RCC 7860 (cell line): ENCODE data around the gene ADIPOQ.
A peak's percentile ranks its signal among the peaks of the same experiment; 100 is the strongest.
"Not testable (repeated sequence)": the region's sequence is repeated elsewhere in the genome, so short reads cannot be mapped to it uniquely, and the experiment has no call there.

ENCODE experiments used
- DNase-seq: peaks from one replicate; pipeline ENCODE4 v3.0.0-alpha.2; 2015; ENCODE audit warnings: low spot score
- FAIRE-seq: peaks from 2 replicates; lab custom pipeline; 2012; peaks lifted over from hg19 to GRCh38; lab: Jason Lieb, UNC

Gene ADIPOQ

GRCh38 chr3:186842426-186843038 is at the start of gene ADIPOQ:
TSS of gene ADIPOQ (plus strand) at chr3:186842710. CDS start at chr3:186853059, 10,349 bp downstream.
- DNase-seq = no peak
- FAIRE-seq = no peak

- FAIRE-seq = no peak
- DNase-seq = no peak
Observed at GRCh38 chr3:186798239-186798874, 44.2 kb upstream of the ADIPOQ start.

DNA sequence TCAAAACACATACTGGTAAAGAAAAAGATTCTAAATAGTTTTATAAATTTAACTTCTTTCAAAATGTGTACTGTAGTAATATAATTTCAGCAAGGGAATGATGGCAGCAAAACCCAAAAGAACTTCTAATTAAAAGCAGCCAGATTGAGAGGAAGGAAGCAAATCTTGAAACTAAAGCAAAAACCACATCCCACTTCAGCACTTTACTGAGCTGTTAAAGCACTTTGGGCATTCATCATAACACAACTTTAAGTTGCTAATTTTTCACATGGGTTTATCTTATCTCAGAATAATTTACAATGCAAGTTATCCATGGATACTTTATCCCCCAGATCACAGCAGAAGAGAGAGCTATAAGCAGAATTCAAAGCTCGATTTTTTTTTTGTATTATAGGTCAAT is 42.2 kb upstream of the ADIPOQ start:
- no peak for DNase-seq
- no peak for FAIRE-seq

DNA sequence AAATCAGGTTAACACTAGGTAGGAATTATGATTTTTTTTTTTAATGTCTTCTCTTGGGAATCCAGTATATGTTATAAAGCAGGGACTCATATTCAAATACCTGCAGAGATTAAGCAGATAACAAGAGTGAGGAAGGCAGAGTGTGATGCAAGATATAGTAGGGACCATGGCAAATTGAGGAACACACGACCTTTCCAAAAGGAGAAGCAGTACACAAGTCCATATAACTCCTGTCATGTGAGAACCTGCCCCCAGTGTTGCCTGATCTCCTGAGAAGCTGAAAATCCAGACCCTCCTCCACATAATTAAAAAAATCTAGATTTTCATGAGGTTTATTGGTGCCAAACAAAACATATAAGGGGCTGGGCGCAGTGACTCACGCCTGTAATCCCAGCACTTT is 39.8 kb upstream of the ADIPOQ start:
- no peak for DNase-seq
- FAIRE-seq = no peak

DNA sequence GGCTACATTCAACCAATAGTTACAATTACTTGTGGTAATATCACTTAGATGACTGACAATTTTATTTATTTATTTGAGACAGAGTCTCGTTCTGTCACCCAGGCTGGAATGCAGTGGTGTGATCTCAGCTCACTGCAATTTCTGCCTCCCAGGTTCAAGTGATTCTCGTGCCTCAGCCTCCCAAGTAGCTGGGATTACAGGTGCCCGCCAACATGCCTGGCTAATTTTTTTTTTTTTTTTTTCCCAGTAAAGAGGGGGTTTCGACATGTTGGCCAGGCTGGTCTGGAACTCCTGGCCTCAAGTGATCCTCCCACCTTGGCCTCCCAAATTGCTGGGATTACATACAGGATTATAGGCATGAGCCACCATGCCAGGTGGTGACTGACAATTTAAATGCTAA is 39.1 kb upstream of the ADIPOQ start:
- not testable (repeated sequence) for DNase-seq, FAIRE-seq

DNA sequence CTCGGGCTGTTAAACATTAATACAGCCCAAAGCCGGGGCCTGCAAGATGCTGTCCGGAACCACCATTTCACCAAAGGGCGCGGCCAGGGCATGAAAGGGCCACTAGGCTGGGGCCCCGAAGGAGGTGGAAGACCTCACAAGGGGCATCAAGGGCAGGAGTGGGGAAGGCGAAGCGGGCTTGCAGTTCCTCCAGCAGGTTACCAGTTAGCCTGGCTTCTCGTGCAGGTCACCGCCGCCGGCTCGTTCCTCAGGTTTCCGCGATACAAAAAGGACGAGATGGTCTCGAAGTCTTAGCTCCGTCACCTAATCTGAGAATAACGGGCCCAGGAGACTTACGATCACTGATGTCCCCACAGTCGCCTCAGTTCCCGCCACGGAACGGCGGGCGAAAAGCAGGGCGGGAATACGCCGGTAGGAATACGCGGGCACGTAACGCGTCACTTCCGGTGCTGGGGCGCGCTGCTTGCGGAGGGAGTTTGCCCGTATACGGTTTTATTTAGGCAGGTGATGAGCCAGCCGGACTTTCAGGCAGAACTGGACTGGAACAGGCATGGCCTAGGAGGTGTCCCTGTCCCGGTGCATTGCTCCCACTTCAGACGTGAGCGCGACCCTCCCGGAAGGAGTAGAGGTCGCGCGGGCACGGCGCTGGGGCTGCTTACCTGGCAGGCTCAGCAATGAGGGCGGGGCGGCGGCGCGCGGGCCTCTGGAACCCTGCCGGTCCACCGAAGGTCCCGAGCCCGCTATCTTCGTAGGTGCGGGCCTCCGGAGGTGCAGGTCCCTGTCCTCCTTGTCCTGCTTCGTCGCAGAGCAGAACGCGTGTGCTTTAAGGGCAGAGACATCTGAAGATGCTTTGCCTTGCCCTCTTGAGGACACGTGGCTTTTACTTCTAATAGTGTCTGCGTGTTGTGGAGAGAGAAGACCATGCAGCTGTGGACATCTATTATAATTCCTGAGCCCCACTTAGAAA is 36.1 kb upstream of the ADIPOQ start, which contains the start of gene RFC4:
RFC4 (minus strand) TSS at position 394 of the 967 bp plus-strand sequence. CDS start 1,769 bp downstream, outside the sequence.
- FAIRE-seq (no peak), DNase-seq (peak; percentile 69)

- FAIRE-seq (no peak), DNase-seq (no peak)
Observed at GRCh38 chr3:186807231-186807630, 35.3 kb upstream of the ADIPOQ start.

GRCh38 chr3:186810336-186810996 is 32.0 kb upstream of the ADIPOQ start:
- DNase-seq (no peak), FAIRE-seq (no peak)

- DNase-seq, FAIRE-seq: not testable (repeated sequence)
Observed at GRCh38 chr3:186811313-186811712, 31.2 kb upstream of the ADIPOQ start.

DNA sequence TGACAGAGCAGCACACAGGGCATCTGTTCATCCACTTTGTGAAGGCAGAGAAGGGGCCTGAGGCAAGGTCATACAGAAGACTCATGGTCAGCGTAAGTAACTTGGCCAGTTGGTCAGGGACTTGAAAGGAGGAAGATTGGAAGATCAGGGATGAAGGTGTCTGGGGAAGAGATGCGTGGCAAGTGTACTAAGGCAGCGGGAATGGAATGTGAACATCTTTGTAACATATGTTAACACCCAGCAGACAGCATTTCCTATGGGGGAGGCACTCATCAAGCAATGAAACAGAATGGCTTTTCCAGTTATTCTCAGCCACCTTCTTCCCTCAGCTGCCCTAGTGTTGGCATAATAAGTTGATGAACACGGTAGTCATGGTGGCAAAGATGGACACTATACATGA is 28.4 kb upstream of the ADIPOQ start:
- FAIRE-seq = no peak
- DNase-seq = no peak

DNA sequence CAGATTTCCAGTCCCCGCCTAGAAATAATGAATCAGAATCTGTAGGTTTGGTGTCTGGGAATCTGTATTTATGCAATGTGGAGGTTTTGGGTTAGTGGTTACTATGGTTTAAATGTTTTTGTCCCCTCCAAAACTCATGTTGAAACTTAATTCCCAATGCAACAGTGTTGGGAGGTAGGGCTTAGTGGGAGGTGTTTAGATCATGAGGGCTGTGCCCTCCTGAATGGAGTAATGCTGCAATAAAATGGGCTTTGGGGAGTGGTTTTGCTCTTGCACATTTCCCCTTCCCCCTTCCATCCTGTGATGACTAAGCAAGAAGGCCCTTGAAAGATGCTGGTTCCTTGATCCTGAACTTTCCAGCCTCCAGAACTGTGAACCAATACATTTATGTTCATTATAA is 27.1 kb upstream of the ADIPOQ start:
- no peak for FAIRE-seq
- peak; percentile 54 for DNase-seq

GRCh38 chr3:186818516-186818915 is 24.0 kb upstream of the ADIPOQ start:
- FAIRE-seq = no peak
- DNase-seq = no peak

DNA sequence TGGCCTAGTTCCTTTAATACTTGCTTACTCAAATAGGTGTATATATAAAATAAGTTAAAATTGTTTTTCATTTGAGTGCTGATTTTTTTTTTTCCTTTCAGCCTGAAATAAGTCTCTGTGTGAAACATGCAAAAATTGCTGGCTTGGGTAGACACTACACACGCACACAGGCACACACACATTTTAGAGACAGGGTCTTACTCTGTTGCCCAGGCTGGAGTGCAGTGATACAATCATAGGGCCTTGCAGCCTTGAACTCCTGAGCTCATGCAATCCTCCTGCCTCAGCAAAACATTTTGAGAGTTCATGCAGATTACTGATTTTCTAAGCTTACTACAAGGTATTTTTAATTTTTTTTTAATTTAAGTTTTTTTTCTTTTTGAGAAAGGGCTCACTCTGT is 23.6 kb upstream of the ADIPOQ start:
- no peak for DNase-seq
- no peak for FAIRE-seq

DNA sequence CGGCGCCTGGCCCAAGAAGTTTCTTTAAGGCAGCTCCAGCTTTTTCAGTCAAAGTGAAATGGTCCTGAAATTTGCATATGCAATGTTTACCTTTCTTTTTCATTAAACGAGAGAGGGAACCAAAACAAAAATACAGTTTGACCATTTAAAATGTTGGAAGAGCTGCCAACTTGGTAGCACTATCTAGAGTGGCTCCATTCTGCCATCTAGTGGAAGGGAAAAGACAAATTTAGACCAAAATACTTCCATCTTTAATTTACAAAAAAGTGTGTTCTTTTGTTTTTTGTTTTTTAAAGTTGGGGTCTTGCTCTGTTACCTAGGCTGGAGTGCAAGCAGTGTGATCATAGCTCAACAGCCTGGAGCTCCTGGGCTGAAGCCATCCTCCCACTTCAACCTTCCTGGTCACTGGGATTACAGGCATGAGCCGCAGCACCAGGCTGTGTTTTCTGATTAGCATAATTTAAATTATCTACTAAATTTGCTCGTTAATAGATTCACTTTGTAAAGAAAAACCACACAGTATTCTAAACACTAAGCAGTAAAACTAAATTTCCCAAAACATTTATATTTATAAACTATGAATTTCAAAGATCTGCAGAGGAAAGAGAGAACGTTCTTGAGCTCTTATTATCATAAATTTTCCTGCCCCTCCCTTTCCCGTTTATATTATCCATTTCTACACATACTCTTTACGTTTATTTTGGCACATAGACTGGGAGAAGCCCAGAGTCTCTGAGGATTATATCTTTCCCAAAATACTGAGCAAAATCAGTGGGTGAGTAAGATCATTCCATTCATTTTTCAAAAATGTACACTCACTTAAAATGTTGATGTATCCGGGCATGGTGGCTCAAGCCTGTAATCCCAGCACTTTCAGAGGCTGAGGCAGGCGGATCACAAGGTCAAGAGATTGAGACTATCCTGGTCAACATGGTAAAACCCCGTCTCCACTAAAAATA is 20.8 kb upstream of the ADIPOQ start:
- peak; percentile 32 for DNase-seq
- peak; percentile 57 for FAIRE-seq

- DNase-seq, FAIRE-seq: not testable (repeated sequence)
Observed at GRCh38 chr3:186822388-186822759, 20.1 kb upstream of the ADIPOQ start.

GRCh38 chr3:186823386-186823785 is 19.1 kb upstream of the ADIPOQ start:
- FAIRE-seq (no peak), DNase-seq (peak; percentile 20)

- no peak for DNase-seq
- no peak for FAIRE-seq
Observed at GRCh38 chr3:186824430-186825139, 17.9 kb upstream of the ADIPOQ start.

- no peak for FAIRE-seq
- no peak for DNase-seq
Observed at GRCh38 chr3:186825294-186825821, 17.2 kb upstream of the ADIPOQ start.

GRCh38 chr3:186825872-186826409 is 16.6 kb upstream of the ADIPOQ start:
- FAIRE-seq (no peak), DNase-seq (no peak)
